ENCODE results near the gene PLA2G6.

PLA2G6 gene

GRCh38 chr22:38173641-38173906 lies 8.1 kb downstream of the PLA2G6 start:
- Histone ChIP-seq H3K4me1 (ENCODE audit: control insufficient read depth in 2 of 2, insufficient read depth in 1 of 2, low read depth in 1 of 2, low read length in 2 of 2) (peaks cover 8 to 19% of the 10 kb centered on the region in 2 donors), H3K4me3 (ENCODE audit: low read length in 2 of 2) (no peak overlapping the region)
- no CpG with 5 or more reads among the region's 4 CpGs for WGBS, 2 donors (ENCODE audit: extremely low coverage in 2 of 2, insufficient read length in 2 of 2, insufficient replicate concordance in 1 of 2)

GRCh38 chr22:38172832-38173640 lies 8.6 kb downstream of the PLA2G6 start:
- Histone ChIP-seq H3K27ac (replicated peaks; ENCODE audit: low read length) (no peak overlapping the region), H3K18ac (ENCODE audit: low read length) (peak overlapping the region; percentile 74), H4K91ac (ENCODE audit: low read depth, low read length, poor library complexity) (peak overlapping the region; percentile 45), H3K9me3 (replicated peaks in 1 of 2; ENCODE audit: control insufficient read depth in 2 of 2, insufficient read depth in 1 of 2, low read depth in 1 of 2, low read length in 2 of 2) (no peaks in the 10 kb centered on the region), H2BK120ac (ENCODE audit: low read depth, low read length) (no peak overlapping the region), H2BK15ac (ENCODE audit: low read length) (no peak overlapping the region), H3K4me2 (ENCODE audit: insufficient read depth, low read length, poor library complexity, severe bottlenecking) (no peak overlapping the region), H3K36me3 (replicated peaks in 1 of 2; ENCODE audit: control insufficient read depth in 2 of 2, insufficient read depth in 2 of 2, low read length in 2 of 2) (no peaks in the 10 kb centered on the region), H2AFZ (ENCODE audit: low read length) (no peak overlapping the region), H4K8ac (ENCODE audit: low read depth, low read length) (no peak overlapping the region), H3K9ac (ENCODE audit: low read depth, low read length, poor library complexity) (peak overlapping the region; percentile 22), H3K4me3 (ENCODE audit: low read length in 2 of 2) (no peak overlapping the region), H3K23ac (ENCODE audit: low read depth, low read length, poor library complexity) (no peak overlapping the region), H3K4me1 (ENCODE audit: control insufficient read depth in 2 of 2, insufficient read depth in 1 of 2, low read depth in 1 of 2, low read length in 2 of 2) (peaks cover 5 to 15% of the 10 kb centered on the region in 2 donors), H2AK5ac (ENCODE audit: low read depth, low read length) (peak overlapping the region; percentile 54), H2BK5ac (ENCODE audit: low read length) (peak overlapping the region; percentile 69), H3K27me3 (ENCODE audit: control insufficient read depth in 3 of 3, insufficient read depth in 3 of 3, low read depth in 1 of 3, low read length in 3 of 3) (no peaks in the 10 kb centered on the region), H3K14ac (ENCODE audit: low read length) (peak overlapping the region; percentile 84), H3K4ac (ENCODE audit: low read length) (no peak overlapping the region), H3K79me1 (ENCODE audit: low read depth, low read length) (no peaks in the 10 kb centered on the region), H2BK12ac (ENCODE audit: low read length) (no peak overlapping the region)
- no CpG with 5 or more reads among the region's 16 CpGs for WGBS, 2 donors (ENCODE audit: extremely low coverage in 2 of 2, insufficient read length in 2 of 2, insufficient replicate concordance in 1 of 2)
- no peak for DNase-seq (ENCODE audit: low spot score)

More at GRCh38 chr22:38173641-38173906, 8.1 kb downstream of the PLA2G6 start:
- Histone ChIP-seq H3K4me2 (ENCODE audit: insufficient read depth, low read length, poor library complexity, severe bottlenecking) (no peak overlapping the region), H2AK5ac (ENCODE audit: low read depth, low read length) (no peak overlapping the region), H3K9me3 (replicated peaks in 1 of 2; ENCODE audit: control insufficient read depth in 2 of 2, insufficient read depth in 1 of 2, low read depth in 1 of 2, low read length in 2 of 2) (no peaks in the 10 kb centered on the region), H3K23ac (ENCODE audit: low read depth, low read length, poor library complexity) (no peak overlapping the region), H3K27me3 (ENCODE audit: control insufficient read depth in 3 of 3, insufficient read depth in 3 of 3, low read depth in 1 of 3, low read length in 3 of 3) (no peaks in the 10 kb centered on the region), H4K91ac (ENCODE audit: low read depth, low read length, poor library complexity) (no peak overlapping the region), H4K8ac (ENCODE audit: low read depth, low read length) (no peak overlapping the region), H3K14ac (ENCODE audit: low read length) (no peak overlapping the region), H3K9ac (ENCODE audit: low read depth, low read length, poor library complexity) (no peak overlapping the region), H2BK12ac (ENCODE audit: low read length) (no peak overlapping the region), H3K27ac (replicated peaks; ENCODE audit: low read length) (no peak overlapping the region), H3K18ac (ENCODE audit: low read length) (no peak overlapping the region), H2BK15ac (ENCODE audit: low read length) (no peak overlapping the region), H2BK5ac (ENCODE audit: low read length) (no peak overlapping the region), H2AFZ (ENCODE audit: low read length) (no peak overlapping the region), H3K36me3 (replicated peaks in 1 of 2; ENCODE audit: control insufficient read depth in 2 of 2, insufficient read depth in 2 of 2, low read length in 2 of 2) (no peaks in the 10 kb centered on the region), H3K79me1 (ENCODE audit: low read depth, low read length) (no peaks in the 10 kb centered on the region), H3K4ac (ENCODE audit: low read length) (no peak overlapping the region), H2BK120ac (ENCODE audit: low read depth, low read length) (no peak overlapping the region)
- DNase-seq (ENCODE audit: low spot score) = no peak

GRCh38 chr22:38171927-38172831 lies 9.5 kb downstream of the PLA2G6 start:
- H3K4me1 ChIP-seq (ENCODE audit: control insufficient read depth in 2 of 2, insufficient read depth in 1 of 2, low read depth in 1 of 2, low read length in 2 of 2) = peaks cover 0 to 9% of the 10 kb centered on the region in 2 donors
- no peak for DNase-seq (ENCODE audit: low spot score)
- H2AK5ac ChIP-seq (ENCODE audit: low read depth, low read length) = peak overlapping the region; percentile 54
- no peak overlapping the region for H2AFZ ChIP-seq (ENCODE audit: low read length)
- H2BK15ac ChIP-seq (ENCODE audit: low read length) = no peak overlapping the region
- H3K79me1 ChIP-seq (ENCODE audit: low read depth, low read length) = no peaks in the 10 kb centered on the region
- H3K18ac ChIP-seq (ENCODE audit: low read length) = peak overlapping the region; percentile 74
- no peak overlapping the region for H3K4me3 ChIP-seq (ENCODE audit: low read length in 2 of 2)
- no peak overlapping the region for H3K4ac ChIP-seq (ENCODE audit: low read length)
- H3K27me3 ChIP-seq (ENCODE audit: control insufficient read depth in 3 of 3, insufficient read depth in 3 of 3, low read depth in 1 of 3, low read length in 3 of 3) = no peaks in the 10 kb centered on the region
- peak overlapping the region; percentile 84 for H3K14ac ChIP-seq (ENCODE audit: low read length)
- H3K4me2 ChIP-seq (ENCODE audit: insufficient read depth, low read length, poor library complexity, severe bottlenecking) = no peak overlapping the region
- no peak overlapping the region for H2BK12ac ChIP-seq (ENCODE audit: low read length)
- H2BK5ac ChIP-seq (ENCODE audit: low read length) = peak overlapping the region; percentile 69
- H2BK120ac ChIP-seq (ENCODE audit: low read depth, low read length) = no peak overlapping the region
- H4K8ac ChIP-seq (ENCODE audit: low read depth, low read length) = no peak overlapping the region
- no CpG with 5 or more reads among the region's 16 CpGs for WGBS, 2 donors (ENCODE audit: extremely low coverage in 2 of 2, insufficient read length in 2 of 2, insufficient replicate concordance in 1 of 2)
- no peaks in the 10 kb centered on the region for H3K9me3 ChIP-seq (replicated peaks in 1 of 2; ENCODE audit: control insufficient read depth in 2 of 2, insufficient read depth in 1 of 2, low read depth in 1 of 2, low read length in 2 of 2)
- no peak overlapping the region for H3K9ac ChIP-seq (ENCODE audit: low read depth, low read length, poor library complexity)
- H3K23ac ChIP-seq (ENCODE audit: low read depth, low read length, poor library complexity) = no peak overlapping the region
- H3K36me3 ChIP-seq (replicated peaks in 1 of 2; ENCODE audit: control insufficient read depth in 2 of 2, insufficient read depth in 2 of 2, low read length in 2 of 2) = no peaks in the 10 kb centered on the region
- no peak overlapping the region for H3K27ac ChIP-seq (replicated peaks; ENCODE audit: low read length)
- peak overlapping the region; percentile 45 for H4K91ac ChIP-seq (ENCODE audit: low read depth, low read length, poor library complexity)

- WGBS, 2 donors (ENCODE audit: extremely low coverage in 2 of 2, insufficient read length in 2 of 2, insufficient replicate concordance in 1 of 2) = no CpG with 5 or more reads among the region's 5 CpGs
- no peak overlapping the region for H3K4ac ChIP-seq (ENCODE audit: low read length)
Observed at GRCh38 chr22:38170469-38170868, 11.2 kb downstream of the PLA2G6 start.

More at GRCh38 chr22:38170469-38170868, 11.2 kb downstream of the PLA2G6 start:
- DNase-seq (ENCODE audit: low spot score) = no peak
- H3K23ac ChIP-seq (ENCODE audit: low read depth, low read length, poor library complexity) = no peak overlapping the region
- no peak overlapping the region for H2BK12ac ChIP-seq (ENCODE audit: low read length)
- H2BK120ac ChIP-seq (ENCODE audit: low read depth, low read length) = no peak overlapping the region
- no peak overlapping the region for H3K9ac ChIP-seq (ENCODE audit: low read depth, low read length, poor library complexity)
- no peak overlapping the region for H3K4me2 ChIP-seq (ENCODE audit: insufficient read depth, low read length, poor library complexity, severe bottlenecking)
- H2AFZ ChIP-seq (ENCODE audit: low read length) = no peak overlapping the region
- H2BK5ac ChIP-seq (ENCODE audit: low read length) = no peak overlapping the region
- H3K36me3 ChIP-seq (replicated peaks in 1 of 2; ENCODE audit: control insufficient read depth in 2 of 2, insufficient read depth in 2 of 2, low read length in 2 of 2) = peaks cover 3 to 4% of the 10 kb centered on the region in 2 donors
- no peak overlapping the region for H3K14ac ChIP-seq (ENCODE audit: low read length)
- H3K9me3 ChIP-seq (replicated peaks in 1 of 2; ENCODE audit: control insufficient read depth in 2 of 2, insufficient read depth in 1 of 2, low read depth in 1 of 2, low read length in 2 of 2) = no peaks in the 10 kb centered on the region
- H2BK15ac ChIP-seq (ENCODE audit: low read length) = no peak overlapping the region
- no peaks in the 10 kb centered on the region for H3K27me3 ChIP-seq (ENCODE audit: control insufficient read depth in 3 of 3, insufficient read depth in 3 of 3, low read depth in 1 of 3, low read length in 3 of 3)
- H2AK5ac ChIP-seq (ENCODE audit: low read depth, low read length) = no peak overlapping the region
- H3K4me1 ChIP-seq (ENCODE audit: control insufficient read depth in 2 of 2, insufficient read depth in 1 of 2, low read depth in 1 of 2, low read length in 2 of 2) = peaks cover 0 to 8% of the 10 kb centered on the region in 2 donors
- H3K79me1 ChIP-seq (ENCODE audit: low read depth, low read length) = peaks cover 3% of the 10 kb centered on the region
- H4K8ac ChIP-seq (ENCODE audit: low read depth, low read length) = no peak overlapping the region
- H3K4me3 ChIP-seq (ENCODE audit: low read length in 2 of 2) = no peak overlapping the region
- H4K91ac ChIP-seq (ENCODE audit: low read depth, low read length, poor library complexity) = no peak overlapping the region
- no peak overlapping the region for H3K18ac ChIP-seq (ENCODE audit: low read length)
- no peak overlapping the region for H3K27ac ChIP-seq (replicated peaks; ENCODE audit: low read length)

Measured in neuronal stem cell (in vitro differentiated cells).